GM13977 (cell line): ENCODE results near the gene PIAS1.

Experiments
- DNase-seq: peaks from one replicate; pipeline ENCODE4 v3.0.0; 2012; ENCODE audit warnings: low spot score
- in situ Hi-C: fragments of 300-500 bp; cut with MboI; formaldehyde crosslinking; loops from one replicate; pipeline ENCODE4 v1.12.0; 2022; ENCODE audit warnings: low sequenced_read_pairs, low pct_unique_long_range_greater_than_20kb, mixed read lengths, inconsistent platforms; ENCODE audit not compliant: unreplicated experiment
- TF ChIP-seq, protein P1 (sequence below): IDR thresholded peaks from 2 replicates; pipeline ENCODE4 v1.5.1; 2012; ENCODE audit warnings: mild to moderate bottlenecking, control low read depth; ENCODE audit not compliant: insufficient read depth; ENCODE audit errors: extremely low read depth, missing control alignments

Gene PIAS1

GRCh38 chr15:68100194-68100593, 46.1 kb downstream of the PIAS1 start:
- DNase-seq: no peak
- TF ChIP-seq, protein P1, sequence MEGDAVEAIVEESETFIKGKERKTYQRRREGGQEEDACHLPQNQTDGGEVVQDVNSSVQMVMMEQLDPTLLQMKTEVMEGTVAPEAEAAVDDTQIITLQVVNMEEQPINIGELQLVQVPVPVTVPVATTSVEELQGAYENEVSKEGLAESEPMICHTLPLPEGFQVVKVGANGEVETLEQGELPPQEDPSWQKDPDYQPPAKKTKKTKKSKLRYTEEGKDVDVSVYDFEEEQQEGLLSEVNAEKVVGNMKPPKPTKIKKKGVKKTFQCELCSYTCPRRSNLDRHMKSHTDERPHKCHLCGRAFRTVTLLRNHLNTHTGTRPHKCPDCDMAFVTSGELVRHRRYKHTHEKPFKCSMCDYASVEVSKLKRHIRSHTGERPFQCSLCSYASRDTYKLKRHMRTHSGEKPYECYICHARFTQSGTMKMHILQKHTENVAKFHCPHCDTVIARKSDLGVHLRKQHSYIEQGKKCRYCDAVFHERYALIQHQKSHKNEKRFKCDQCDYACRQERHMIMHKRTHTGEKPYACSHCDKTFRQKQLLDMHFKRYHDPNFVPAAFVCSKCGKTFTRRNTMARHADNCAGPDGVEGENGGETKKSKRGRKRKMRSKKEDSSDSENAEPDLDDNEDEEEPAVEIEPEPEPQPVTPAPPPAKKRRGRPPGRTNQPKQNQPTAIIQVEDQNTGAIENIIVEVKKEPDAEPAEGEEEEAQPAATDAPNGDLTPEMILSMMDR: no peak
- in situ Hi-C loops: no loop called here

- in situ Hi-C loops: no loop called here
- DNase-seq: no peak
- TF ChIP-seq, protein P1: no peak
These were observed 49.5 kb downstream of the PIAS1 start for GRCh38 chr15:68103603-68104002.

- no peak for DNase-seq
- TF ChIP-seq, protein P1: no peak
- in situ Hi-C loops: no loop called here
These were observed 52.5 kb downstream of the PIAS1 start for GRCh38 chr15:68106656-68107055.

- in situ Hi-C loops: no loop called here
- TF ChIP-seq, protein P1: no peak
- DNase-seq: no peak
These were observed 53.0 kb downstream of the PIAS1 start for GRCh38 chr15:68107142-68107541.

GRCh38 chr15:68112706-68113105, 58.6 kb downstream of the PIAS1 start:
- no peak for DNase-seq
- in situ Hi-C loops: no loop called here
- TF ChIP-seq, protein P1: no peak

- in situ Hi-C loops: no loop called here
- DNase-seq: no peak
- TF ChIP-seq, protein P1: no peak
These were observed 59.2 kb downstream of the PIAS1 start for GRCh38 chr15:68113273-68113672.

DNA sequence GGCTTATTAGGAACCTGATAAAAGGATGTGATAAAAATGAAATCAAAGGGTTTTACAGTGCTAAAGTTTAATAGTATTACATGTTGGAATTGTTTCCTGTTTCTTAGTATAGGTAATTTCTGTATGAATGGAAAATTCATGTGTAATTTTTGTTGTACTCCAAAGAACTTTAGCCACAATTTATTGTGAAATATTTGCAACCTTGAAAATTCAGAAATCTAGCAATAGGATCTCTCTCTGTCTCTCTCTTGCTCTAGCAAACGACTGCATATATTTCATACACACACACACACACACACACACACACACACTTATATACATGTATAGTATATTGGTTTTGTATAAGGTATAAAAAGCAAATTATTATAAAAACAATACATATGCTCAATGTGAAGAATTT, 59.6 kb downstream of the PIAS1 start:
- in situ Hi-C loops: no loop called here
- TF ChIP-seq, protein P1: no peak
- DNase-seq: no peak
